Measurements from ENCODE around the gene TMOD1.

The TMOD1 gene

GRCh38 chr9:97545486-97545885 lies 44.0 kb downstream of the TMOD1 start:
- no peaks in the 10 kb centered on the region for H3K36me3 ChIP-seq (ENCODE audit: control insufficient read depth, insufficient read depth, low read length)
- no peaks in the 10 kb centered on the region for H3K9me3 ChIP-seq (ENCODE audit: control insufficient read depth, low read length)
- 68 to 75% methylated on average over 8 of the region's 8 CpGs for WGBS, 2 experiments
- H3K27me3 ChIP-seq (ENCODE audit: control insufficient read depth, insufficient read depth, low read length, poor library complexity, severe bottlenecking) = no peaks in the 10 kb centered on the region
- no peak overlapping the region for H3K27ac ChIP-seq (ENCODE audit: insufficient read depth, low read depth, low read length, poor library complexity, severe bottlenecking)
- no peaks in the 10 kb centered on the region for H3K4me1 ChIP-seq (ENCODE audit: control insufficient read depth, insufficient read depth, low read length)
- no peak overlapping the region for H3K4me3 ChIP-seq (ENCODE audit: insufficient read depth, low read depth, low read length)

- Histone ChIP-seq H3K4me3 (ENCODE audit: insufficient read depth, low read depth, low read length) (no peak overlapping the region), H3K27me3 (ENCODE audit: control insufficient read depth, insufficient read depth, low read length, poor library complexity, severe bottlenecking) (no peaks in the 10 kb centered on the region), H3K27ac (ENCODE audit: insufficient read depth, low read depth, low read length, poor library complexity, severe bottlenecking) (no peak overlapping the region), H3K36me3 (ENCODE audit: control insufficient read depth, insufficient read depth, low read length) (no peaks in the 10 kb centered on the region), H3K9me3 (ENCODE audit: control insufficient read depth, low read length) (no peaks in the 10 kb centered on the region), H3K4me1 (ENCODE audit: control insufficient read depth, insufficient read depth, low read length) (no peaks in the 10 kb centered on the region)
- 94 to 98% methylated on average over 3 of the region's 3 CpGs for WGBS, 2 experiments
Observed at GRCh38 chr9:97547098-97547829, 45.8 kb downstream of the TMOD1 start.

DNA sequence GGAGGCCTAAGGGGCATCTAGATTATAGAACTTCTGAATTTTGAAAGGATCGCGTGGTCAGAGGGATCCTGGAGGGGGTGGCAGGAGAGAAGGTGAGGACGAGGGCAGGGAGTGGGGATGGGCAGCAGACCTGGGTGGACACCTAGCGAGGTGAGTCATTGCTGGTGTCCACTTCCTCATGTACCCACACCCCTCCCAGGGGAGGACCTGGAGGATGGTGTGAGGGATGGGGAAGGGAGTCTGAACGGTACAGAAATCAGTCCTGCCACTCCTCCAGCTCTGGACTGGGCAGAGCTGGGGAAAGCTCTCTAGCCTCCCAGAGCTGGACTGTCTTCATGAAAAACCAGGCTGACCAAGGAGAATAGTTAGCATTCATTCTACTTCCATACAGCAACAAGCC lies 46.9 kb downstream of the TMOD1 start:
- H3K9me3 ChIP-seq (ENCODE audit: control insufficient read depth, low read length) = no peaks in the 10 kb centered on the region
- H3K36me3 ChIP-seq (ENCODE audit: control insufficient read depth, insufficient read depth, low read length) = no peaks in the 10 kb centered on the region
- no peak overlapping the region for H3K4me3 ChIP-seq (ENCODE audit: insufficient read depth, low read depth, low read length)
- WGBS, 2 experiments = 91 to 97% methylated on average over 5 of the region's 5 CpGs
- H3K27me3 ChIP-seq (ENCODE audit: control insufficient read depth, insufficient read depth, low read length, poor library complexity, severe bottlenecking) = no peaks in the 10 kb centered on the region
- no peaks in the 10 kb centered on the region for H3K4me1 ChIP-seq (ENCODE audit: control insufficient read depth, insufficient read depth, low read length)
- H3K27ac ChIP-seq (ENCODE audit: insufficient read depth, low read depth, low read length, poor library complexity, severe bottlenecking) = no peak overlapping the region

DNA sequence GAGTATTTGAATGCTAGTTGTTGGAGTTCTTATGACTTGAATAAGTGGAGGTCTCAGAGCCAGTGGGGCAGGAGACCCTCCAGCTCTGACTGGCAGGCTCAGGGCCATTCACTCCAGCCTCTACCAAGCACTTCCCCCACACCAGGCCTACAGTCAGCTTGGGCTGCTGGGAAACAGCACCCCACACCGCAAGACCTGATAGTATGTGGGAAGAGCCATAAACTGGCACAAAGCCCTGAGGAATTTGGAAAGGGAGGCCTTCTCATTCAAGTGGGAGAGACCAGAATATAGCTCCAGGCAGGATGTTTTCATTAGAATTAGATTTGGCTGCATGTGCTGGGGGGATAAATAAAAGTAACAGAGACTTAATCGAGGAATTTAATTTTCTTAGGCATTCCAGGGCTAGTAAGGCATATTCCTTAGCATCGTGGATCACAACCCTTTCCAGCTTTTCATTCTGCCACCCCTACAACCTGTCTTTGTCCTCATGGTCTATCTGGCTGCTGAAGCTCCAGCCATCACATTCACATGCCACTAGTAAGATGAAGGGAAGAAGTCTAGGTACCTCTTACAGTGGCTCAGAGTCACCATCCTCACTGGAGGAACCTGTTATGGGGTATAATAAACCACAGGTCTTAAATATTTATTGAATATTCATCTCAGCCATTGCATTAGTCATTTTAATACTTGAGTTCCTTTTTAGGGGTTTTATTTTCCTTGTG lies 47.5 kb downstream of the TMOD1 start:
- H3K27me3 ChIP-seq (ENCODE audit: control insufficient read depth, insufficient read depth, low read length, poor library complexity, severe bottlenecking) = no peaks in the 10 kb centered on the region
- H3K4me1 ChIP-seq (ENCODE audit: control insufficient read depth, insufficient read depth, low read length) = no peaks in the 10 kb centered on the region
- no peaks in the 10 kb centered on the region for H3K36me3 ChIP-seq (ENCODE audit: control insufficient read depth, insufficient read depth, low read length)
- H3K27ac ChIP-seq (ENCODE audit: insufficient read depth, low read depth, low read length, poor library complexity, severe bottlenecking) = no peak overlapping the region
- no peaks in the 10 kb centered on the region for H3K9me3 ChIP-seq (ENCODE audit: control insufficient read depth, low read length)
- no peak overlapping the region for H3K4me3 ChIP-seq (ENCODE audit: insufficient read depth, low read depth, low read length)
- WGBS, 2 experiments = 87 to 91% methylated on average over 3 of the region's 3 CpGs

DNA sequence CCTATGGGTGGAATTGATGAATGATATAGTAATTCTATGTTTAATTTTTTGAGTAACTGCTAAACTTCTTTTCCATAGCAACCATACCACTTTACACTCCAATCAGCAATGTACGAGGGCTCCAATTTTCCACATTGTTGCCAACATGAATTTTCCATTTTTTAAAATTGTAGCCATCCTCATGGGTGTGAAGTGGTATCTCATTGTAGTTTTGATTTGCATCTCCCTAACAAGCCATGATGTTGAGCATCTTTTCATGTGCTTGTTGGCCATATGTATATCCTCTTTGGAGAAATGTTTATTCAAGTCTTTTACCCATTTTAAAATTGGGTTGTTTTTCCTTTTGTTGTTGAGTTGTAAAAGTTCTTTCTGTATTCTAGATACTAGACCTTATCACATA lies 48.9 kb downstream of the TMOD1 start:
- Histone ChIP-seq H3K4me1 (ENCODE audit: control insufficient read depth, insufficient read depth, low read length) (no peaks in the 10 kb centered on the region), H3K36me3 (ENCODE audit: control insufficient read depth, insufficient read depth, low read length) (no peaks in the 10 kb centered on the region), H3K4me3 (ENCODE audit: insufficient read depth, low read depth, low read length) (no peak overlapping the region), H3K27me3 (ENCODE audit: control insufficient read depth, insufficient read depth, low read length, poor library complexity, severe bottlenecking) (no peaks in the 10 kb centered on the region), H3K9me3 (ENCODE audit: control insufficient read depth, low read length) (no peaks in the 10 kb centered on the region), H3K27ac (ENCODE audit: insufficient read depth, low read depth, low read length, poor library complexity, severe bottlenecking) (no peak overlapping the region)
- WGBS, 2 experiments = 100% methylated on average over 1 of the region's 1 CpG; no CpG with 5 or more reads in 1 of the 2 experiments

DNA sequence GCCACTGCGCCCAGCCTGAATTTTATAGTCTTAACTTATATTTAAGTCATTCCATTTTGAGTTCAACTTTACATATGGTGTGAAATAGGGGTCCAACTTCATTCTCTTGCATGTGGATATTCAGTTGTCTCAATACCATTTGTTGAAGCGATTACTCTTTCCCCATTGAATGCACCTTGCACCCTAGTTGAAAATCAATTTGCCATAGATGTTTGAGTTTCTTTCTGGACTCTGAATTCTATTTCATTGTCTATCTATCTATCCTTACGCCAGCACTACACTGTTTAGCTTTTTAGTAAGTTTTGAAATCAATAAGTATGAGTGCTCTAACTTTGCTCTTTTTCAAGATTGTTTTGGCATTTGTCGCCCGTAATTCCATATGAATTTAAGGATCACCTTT lies 49.8 kb downstream of the TMOD1 start:
- 93 to 98% methylated on average over 2 to 5 of the region's 5 CpGs for WGBS, 2 experiments
- no peak overlapping the region for H3K27ac ChIP-seq (ENCODE audit: insufficient read depth, low read depth, low read length, poor library complexity, severe bottlenecking)
- H3K4me3 ChIP-seq (ENCODE audit: insufficient read depth, low read depth, low read length) = no peak overlapping the region
- no peaks in the 10 kb centered on the region for H3K9me3 ChIP-seq (ENCODE audit: control insufficient read depth, low read length)
- no peaks in the 10 kb centered on the region for H3K4me1 ChIP-seq (ENCODE audit: control insufficient read depth, insufficient read depth, low read length)
- H3K36me3 ChIP-seq (ENCODE audit: control insufficient read depth, insufficient read depth, low read length) = no peaks in the 10 kb centered on the region
- H3K27me3 ChIP-seq (ENCODE audit: control insufficient read depth, insufficient read depth, low read length, poor library complexity, severe bottlenecking) = no peaks in the 10 kb centered on the region

DNA sequence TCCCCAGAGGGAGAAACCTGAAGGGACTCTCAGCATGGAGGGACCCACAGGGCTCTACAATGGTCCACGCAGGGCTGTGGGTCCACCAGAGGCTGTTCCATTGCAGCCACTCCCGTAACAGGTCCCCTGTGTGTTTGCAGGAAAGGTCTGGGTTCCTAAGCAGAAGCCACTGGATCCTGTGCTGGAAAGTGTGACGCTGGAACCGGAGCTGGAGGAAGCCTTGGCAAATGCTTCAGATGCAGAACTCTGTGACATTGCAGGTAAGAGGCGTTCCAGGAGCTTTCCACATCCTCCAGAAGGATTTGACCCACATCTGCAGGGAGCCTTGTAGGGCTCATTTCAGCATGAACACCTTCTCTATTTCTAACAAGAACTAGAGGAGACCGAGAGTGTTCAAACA lies 51.7 kb downstream of the TMOD1 start:
- no peaks in the 10 kb centered on the region for H3K27me3 ChIP-seq (ENCODE audit: control insufficient read depth, insufficient read depth, low read length, poor library complexity, severe bottlenecking)
- H3K4me3 ChIP-seq (ENCODE audit: insufficient read depth, low read depth, low read length) = no peak overlapping the region
- H3K36me3 ChIP-seq (ENCODE audit: control insufficient read depth, insufficient read depth, low read length) = no peaks in the 10 kb centered on the region
- no peaks in the 10 kb centered on the region for H3K4me1 ChIP-seq (ENCODE audit: control insufficient read depth, insufficient read depth, low read length)
- no peak overlapping the region for H3K27ac ChIP-seq (ENCODE audit: insufficient read depth, low read depth, low read length, poor library complexity, severe bottlenecking)
- 91 to 94% methylated on average over 6 of the region's 6 CpGs for WGBS, 2 experiments
- no peaks in the 10 kb centered on the region for H3K9me3 ChIP-seq (ENCODE audit: control insufficient read depth, low read length)

DNA sequence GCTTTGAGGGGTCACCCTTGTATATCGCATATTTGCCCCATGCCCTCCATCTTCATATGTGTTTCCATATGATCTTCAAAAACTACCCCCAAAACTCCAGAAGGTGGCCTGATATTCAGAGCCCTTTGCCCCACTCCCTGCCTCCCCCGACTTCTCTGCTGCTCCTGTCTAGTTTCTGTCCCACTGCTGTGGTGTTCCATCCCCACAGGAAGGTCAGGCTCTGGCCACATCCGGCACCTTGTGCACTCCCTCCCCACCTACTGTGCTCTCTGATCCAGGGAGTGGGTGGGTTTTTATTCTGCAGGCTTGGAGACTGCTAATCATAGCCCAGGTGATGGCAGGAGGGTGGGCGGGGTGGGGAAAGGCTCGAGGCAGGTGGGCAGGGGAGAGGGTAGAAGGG lies 52.4 kb downstream of the TMOD1 start:
- 92 to 95% methylated on average over 5 of the region's 5 CpGs for whole genome bisulfite sequencing, 2 experiments

GRCh38 chr9:97554566-97555075 lies 53.2 kb downstream of the TMOD1 start:
- Histone ChIP-seq H3K27me3 (ENCODE audit: control insufficient read depth, insufficient read depth, low read length, poor library complexity, severe bottlenecking) (no peaks in the 10 kb centered on the region), H3K4me3 (ENCODE audit: insufficient read depth, low read depth, low read length) (no peak overlapping the region), H3K27ac (ENCODE audit: insufficient read depth, low read depth, low read length, poor library complexity, severe bottlenecking) (no peak overlapping the region), H3K9me3 (ENCODE audit: control insufficient read depth, low read length) (no peaks in the 10 kb centered on the region), H3K36me3 (ENCODE audit: control insufficient read depth, insufficient read depth, low read length) (no peaks in the 10 kb centered on the region), H3K4me1 (ENCODE audit: control insufficient read depth, insufficient read depth, low read length) (no peaks in the 10 kb centered on the region)
- WGBS, 2 experiments = 90 to 94% methylated on average over 6 of the region's 6 CpGs

More for the DNA sequence above, 52.4 kb downstream of the TMOD1 start:
- no peaks in the 10 kb centered on the region for H3K9me3 ChIP-seq (ENCODE audit: control insufficient read depth, low read length)
- H3K27me3 ChIP-seq (ENCODE audit: control insufficient read depth, insufficient read depth, low read length, poor library complexity, severe bottlenecking) = no peaks in the 10 kb centered on the region
- H3K36me3 ChIP-seq (ENCODE audit: control insufficient read depth, insufficient read depth, low read length) = no peaks in the 10 kb centered on the region
- no peaks in the 10 kb centered on the region for H3K4me1 ChIP-seq (ENCODE audit: control insufficient read depth, insufficient read depth, low read length)
- no peak overlapping the region for H3K4me3 ChIP-seq (ENCODE audit: insufficient read depth, low read depth, low read length)
- no peak overlapping the region for H3K27ac ChIP-seq (ENCODE audit: insufficient read depth, low read depth, low read length, poor library complexity, severe bottlenecking)

DNA sequence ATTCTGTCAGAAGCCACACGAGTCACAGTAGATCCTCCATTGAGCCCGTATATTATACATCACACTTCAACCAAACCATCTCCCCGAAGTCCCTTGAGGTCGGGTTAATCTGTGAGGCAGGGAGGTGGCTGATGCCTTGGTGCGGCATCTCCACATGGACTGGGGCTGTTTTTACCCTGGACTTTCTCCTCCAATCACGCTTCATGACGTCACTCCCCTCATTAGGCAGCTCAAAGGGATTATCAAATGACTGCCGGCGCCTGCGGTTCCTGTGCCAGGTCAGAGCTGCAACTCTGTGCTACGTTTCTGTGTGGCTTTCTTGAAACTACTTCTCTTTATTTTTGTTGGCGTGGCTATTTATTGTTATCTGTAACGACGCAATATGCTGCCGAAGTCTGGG lies 53.7 kb downstream of the TMOD1 start:
- Histone ChIP-seq H3K4me1 (ENCODE audit: control insufficient read depth, insufficient read depth, low read length) (no peaks in the 10 kb centered on the region), H3K4me3 (ENCODE audit: insufficient read depth, low read depth, low read length) (no peak overlapping the region), H3K36me3 (ENCODE audit: control insufficient read depth, insufficient read depth, low read length) (no peaks in the 10 kb centered on the region), H3K27ac (ENCODE audit: insufficient read depth, low read depth, low read length, poor library complexity, severe bottlenecking) (no peak overlapping the region), H3K9me3 (ENCODE audit: control insufficient read depth, low read length) (no peaks in the 10 kb centered on the region), H3K27me3 (ENCODE audit: control insufficient read depth, insufficient read depth, low read length, poor library complexity, severe bottlenecking) (no peaks in the 10 kb centered on the region)
- WGBS, 2 experiments = 83 to 90% methylated on average over 15 of the region's 15 CpGs
